Glutamatergic neuron (in vitro differentiated cells): ENCODE data around the gene C1orf116. TPM values are rescaled to one million over a fixed set of nuclear protein-coding genes. Genes with fewer than 3 reads are reported as not detected.

ENCODE experiments used
- DNase-seq: peaks from one replicate; pipeline ENCODE4 v3.0.0; 2022
- H3K27ac Mint-ChIP-seq: one replicate; pipeline ENCODE4 v1.8.0; 2020; ENCODE audit warnings: mild to moderate bottlenecking, mixed read lengths, inconsistent platforms; ENCODE audit not compliant: unreplicated experiment
- H3K27me3 Mint-ChIP-seq: one replicate; pipeline ENCODE4 v1.8.0; 2020; ENCODE audit warnings: mild to moderate bottlenecking, moderate library complexity, mixed read lengths, inconsistent platforms; ENCODE audit not compliant: unreplicated experiment
- H3K36me3 Mint-ChIP-seq: one replicate; pipeline ENCODE4 v1.8.0; 2020; ENCODE audit warnings: mild to moderate bottlenecking, mixed read lengths, inconsistent platforms; ENCODE audit not compliant: unreplicated experiment
- H3K4me1 Mint-ChIP-seq: one replicate; pipeline ENCODE4 v1.8.0; 2020; ENCODE audit warnings: mild to moderate bottlenecking, low read depth, mixed read lengths, inconsistent platforms; ENCODE audit not compliant: unreplicated experiment
- H3K4me3 Mint-ChIP-seq: one replicate; pipeline ENCODE4 v1.8.0; 2020; ENCODE audit warnings: mild to moderate bottlenecking, mixed read lengths, inconsistent platforms; ENCODE audit not compliant: unreplicated experiment
- H3K9me3 Mint-ChIP-seq: one replicate; pipeline ENCODE4 v1.8.0; 2020; ENCODE audit warnings: mild to moderate bottlenecking, moderate library complexity, mixed read lengths, inconsistent platforms; ENCODE audit not compliant: unreplicated experiment
- CTCF ChIP-seq: fragments of 200-600 bp; sonication (generic); IDR thresholded peaks from one replicate; pipeline ENCODE4 v1.5.0; 2021; ENCODE audit not compliant: partially characterized antibody, unreplicated experiment
- total RNA-seq: library from RNA; stranded (reverse); fragmentation: NEBNext Ultra II Directional; extraction: Animal tissue kit (Norgen Biotek cat#: 25700); gene quantifications from one replicate; pipeline ENCODE4 v1.2.1, GENCODE V29; 2021; ENCODE audit not compliant: unreplicated experiment

C1orf116 gene
- total RNA-seq, 1 donor from 2014 or later: not detected

- no peak for DNase-seq
- no peaks in the 10 kb centered on the region for H3K4me1 Mint-ChIP-seq
Measured at GRCh38 chr1:207025146-207025880, 7.2 kb downstream of the C1orf116 start.

GRCh38 chr1:207024202-207025145 is 8.1 kb downstream of the C1orf116 start:
- DNase-seq: no peak
- no peak overlapping the region for H3K4me3 Mint-ChIP-seq
- H3K36me3 Mint-ChIP-seq: no peaks in the 10 kb centered on the region
- no peak overlapping the region for H3K27ac Mint-ChIP-seq
- no peaks in the 10 kb centered on the region for H3K4me1 Mint-ChIP-seq
- peaks cover 2% of the 10 kb centered on the region for H3K9me3 Mint-ChIP-seq
- TF ChIP-seq CTCF: no peak
- peaks cover 5% of the 10 kb centered on the region for H3K27me3 Mint-ChIP-seq

More at GRCh38 chr1:207025146-207025880, 7.2 kb downstream of the C1orf116 start:
- no peak overlapping the region for H3K27ac Mint-ChIP-seq
- peaks cover 2% of the 10 kb centered on the region for H3K9me3 Mint-ChIP-seq
- no peak overlapping the region for H3K4me3 Mint-ChIP-seq
- H3K36me3 Mint-ChIP-seq: no peaks in the 10 kb centered on the region
- peaks cover 5% of the 10 kb centered on the region for H3K27me3 Mint-ChIP-seq
- no peak for TF ChIP-seq CTCF

GRCh38 chr1:207022996-207023679 is 9.4 kb downstream of the C1orf116 start:
- H3K4me3 Mint-ChIP-seq: no peak overlapping the region
- no peaks in the 10 kb centered on the region for H3K36me3 Mint-ChIP-seq
- H3K27me3 Mint-ChIP-seq: peaks cover 5% of the 10 kb centered on the region
- no peak for DNase-seq
- no peak for TF ChIP-seq CTCF
- no peaks in the 10 kb centered on the region for H3K4me1 Mint-ChIP-seq
- H3K9me3 Mint-ChIP-seq: peaks cover 2% of the 10 kb centered on the region
- no peak overlapping the region for H3K27ac Mint-ChIP-seq

- peaks cover 5% of the 10 kb centered on the region for H3K27me3 Mint-ChIP-seq
- H3K27ac Mint-ChIP-seq: no peak overlapping the region
- no peak for DNase-seq
Measured at GRCh38 chr1:207021876-207022596, 10.5 kb downstream of the C1orf116 start.

More at GRCh38 chr1:207021876-207022596, 10.5 kb downstream of the C1orf116 start:
- H3K36me3 Mint-ChIP-seq: no peaks in the 10 kb centered on the region
- no peaks in the 10 kb centered on the region for H3K4me1 Mint-ChIP-seq
- H3K9me3 Mint-ChIP-seq: peaks cover 2% of the 10 kb centered on the region
- no peak overlapping the region for H3K4me3 Mint-ChIP-seq
- no peak for TF ChIP-seq CTCF
